Skeletal muscle satellite cell (primary cell): Measurements from ENCODE around the gene CFAP210.
A peak's percentile ranks its signal among the peaks of the same experiment; 100 is the strongest.

ENCODE experiments used
- H3K27me3 ChIP-seq: 2 replicates; pipeline ENCODE4 v1.7.0; 2013; ENCODE audit warnings: low read length; ENCODE audit not compliant: control insufficient read depth, insufficient read depth
- H3K36me3 ChIP-seq: 2 replicates; pipeline ENCODE4 v1.7.0; 2013; ENCODE audit warnings: mild to moderate bottlenecking, control low read depth, low read length; ENCODE audit not compliant: insufficient read depth
- H3K4me1 ChIP-seq: 2 replicates; pipeline ENCODE4 v1.7.0; 2013; ENCODE audit warnings: low read length; ENCODE audit not compliant: control insufficient read depth, insufficient read depth
- H3K4me2 ChIP-seq: 2 replicates; pipeline ENCODE4 v1.7.0; 2013; ENCODE audit warnings: mild to moderate bottlenecking, low read length
- H3K4me3 ChIP-seq: 2 replicates; pipeline ENCODE4 v1.7.0; 2013; ENCODE audit warnings: low read length
- H3K9ac ChIP-seq: 2 replicates; pipeline ENCODE4 v1.7.0; 2013; ENCODE audit warnings: mild to moderate bottlenecking, low read depth, low read length, moderate library complexity
- H3K9me3 ChIP-seq: replicated peaks from 2 replicates; pipeline ENCODE4 v1.7.0; 2013; ENCODE audit warnings: mild to moderate bottlenecking, control low read depth, low read length

CFAP210 gene

GRCh38 chr2:169721016-169721415 is 26.8 kb upstream of the CFAP210 start:
- H3K4me3 ChIP-seq: no peak overlapping the region
- H3K9me3 ChIP-seq: no peaks in the 10 kb centered on the region
- no peak overlapping the region for H3K9ac ChIP-seq
- no peaks in the 10 kb centered on the region for H3K27me3 ChIP-seq
- H3K36me3 ChIP-seq: no peaks in the 10 kb centered on the region
- no peak overlapping the region for H3K4me2 ChIP-seq
- H3K4me1 ChIP-seq: peaks cover 8% of the 10 kb centered on the region

DNA sequence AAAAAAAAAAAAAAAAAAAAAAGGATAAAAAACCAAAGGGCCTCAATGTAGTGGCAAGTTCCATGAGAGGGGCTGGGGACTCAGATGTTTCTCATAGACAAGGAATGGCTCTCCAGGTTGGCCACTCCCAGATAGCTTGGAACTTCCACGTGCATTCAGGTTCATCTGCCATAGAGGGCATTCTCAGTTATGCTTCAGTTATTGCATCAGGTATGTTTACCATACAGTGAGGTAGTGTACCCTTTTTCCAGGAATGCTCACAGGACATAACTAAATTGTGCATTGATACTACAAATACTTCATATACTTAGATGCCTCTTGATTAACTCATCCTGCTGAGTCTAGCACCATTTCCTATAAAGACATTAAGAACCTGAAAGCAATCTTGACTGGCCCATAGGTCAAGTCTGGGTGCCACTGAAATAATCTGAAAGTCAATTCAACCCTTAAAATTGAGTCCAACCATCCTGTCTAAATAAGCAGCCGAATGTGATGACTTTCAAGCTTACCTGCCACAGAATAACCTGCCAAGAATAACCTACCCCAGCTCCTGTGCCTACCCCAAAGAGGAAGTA is 24.8 kb upstream of the CFAP210 start:
- Histone ChIP-seq H3K9ac (no peak overlapping the region), H3K9me3 (no peaks in the 10 kb centered on the region), H3K4me2 (no peak overlapping the region), H3K4me3 (no peak overlapping the region), H3K36me3 (no peaks in the 10 kb centered on the region), H3K4me1 (peaks cover 19% of the 10 kb centered on the region), H3K27me3 (no peaks in the 10 kb centered on the region)

- Histone ChIP-seq H3K36me3 (no peaks in the 10 kb centered on the region), H3K27me3 (no peaks in the 10 kb centered on the region), H3K9ac (no peak overlapping the region), H3K4me2 (no peak overlapping the region), H3K9me3 (no peaks in the 10 kb centered on the region), H3K4me3 (no peak overlapping the region), H3K4me1 (peaks cover 19% of the 10 kb centered on the region)
Measured at GRCh38 chr2:169717691-169718063, 23.5 kb upstream of the CFAP210 start.

GRCh38 chr2:169716938-169717690 is 22.9 kb upstream of the CFAP210 start:
- no peak overlapping the region for H3K9ac ChIP-seq
- no peaks in the 10 kb centered on the region for H3K9me3 ChIP-seq
- no peaks in the 10 kb centered on the region for H3K27me3 ChIP-seq
- H3K4me3 ChIP-seq: no peak overlapping the region
- H3K4me2 ChIP-seq: no peak overlapping the region
- H3K4me1 ChIP-seq: peaks cover 19% of the 10 kb centered on the region
- H3K36me3 ChIP-seq: no peaks in the 10 kb centered on the region

DNA sequence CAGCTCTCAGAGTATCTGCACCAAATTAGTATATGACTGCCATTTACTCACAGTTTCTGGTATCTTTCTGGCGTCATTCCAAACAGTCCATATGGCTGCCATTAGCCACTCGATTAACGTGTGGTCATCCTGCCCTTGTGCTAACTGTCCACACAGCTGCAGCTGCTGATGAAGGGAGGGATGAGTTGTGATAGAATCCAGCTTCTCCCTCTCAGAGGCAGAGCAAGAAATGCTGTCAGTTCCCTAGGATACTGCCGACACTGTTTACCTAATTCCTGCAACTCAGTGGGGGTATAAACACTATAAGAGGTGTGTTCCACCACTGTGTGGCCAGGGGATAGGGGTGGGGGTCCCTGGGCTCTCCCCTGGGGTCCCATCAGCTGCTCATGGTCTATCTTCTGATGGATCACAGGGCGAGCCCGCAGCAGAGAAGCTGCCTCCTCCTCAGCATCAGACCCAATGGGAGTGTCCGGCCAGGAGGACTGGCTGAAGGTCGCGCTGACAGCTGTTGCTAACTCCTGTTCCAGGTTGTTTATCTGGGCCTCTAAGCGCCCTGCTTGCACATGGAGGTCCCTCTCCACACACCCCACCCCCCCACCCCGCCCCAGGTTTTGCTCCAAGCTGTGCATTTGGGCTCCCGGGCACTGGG is 22.2 kb upstream of the CFAP210 start:
- H3K4me1 ChIP-seq: peaks cover 19% of the 10 kb centered on the region
- H3K36me3 ChIP-seq: no peaks in the 10 kb centered on the region
- H3K9me3 ChIP-seq: no peaks in the 10 kb centered on the region
- H3K9ac ChIP-seq: no peak overlapping the region
- peak overlapping the region; percentile 44 for H3K4me2 ChIP-seq
- no peaks in the 10 kb centered on the region for H3K27me3 ChIP-seq
- no peak overlapping the region for H3K4me3 ChIP-seq

DNA sequence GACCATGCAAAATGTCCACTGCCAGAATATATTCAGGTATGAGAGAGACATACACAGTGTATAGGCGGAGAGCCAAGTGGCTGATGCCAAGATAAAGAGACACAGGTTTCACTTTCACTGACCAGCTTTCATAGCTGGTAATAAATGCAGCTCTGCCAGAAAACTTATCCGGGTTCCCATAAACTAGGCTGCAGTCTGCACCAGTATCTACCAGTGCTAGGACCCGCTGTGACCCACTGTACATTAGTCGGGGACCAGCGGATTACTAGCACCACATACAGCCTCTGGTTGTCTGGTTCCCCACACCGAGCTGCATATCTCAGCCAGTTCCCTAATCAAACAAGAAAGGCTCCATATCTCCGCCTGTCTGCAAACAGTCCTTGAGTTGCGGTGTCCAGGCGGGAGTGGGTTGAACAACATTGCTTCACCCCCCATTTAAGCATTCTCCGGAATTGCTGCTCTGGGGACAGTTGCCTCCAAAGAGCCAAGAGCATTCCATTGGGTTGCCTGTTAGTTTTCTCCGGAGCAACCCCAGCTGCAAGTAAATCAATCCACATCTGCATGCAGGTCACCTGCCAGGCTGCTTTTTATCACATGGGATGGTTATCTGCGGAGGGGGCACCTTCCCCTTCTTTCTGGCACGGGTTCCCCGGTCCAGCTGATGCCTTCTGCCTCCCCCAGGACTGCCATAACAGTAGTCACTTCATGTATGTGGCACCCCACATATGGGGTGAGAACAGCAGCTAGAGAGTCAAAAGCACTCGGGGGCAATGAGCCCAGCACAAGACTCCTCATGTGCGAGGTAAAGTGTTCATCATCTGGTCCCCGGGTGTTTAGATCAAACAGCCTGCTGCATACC is 21.4 kb upstream of the CFAP210 start:
- no peak overlapping the region for H3K4me3 ChIP-seq

GRCh38 chr2:169714699-169715098 is 20.5 kb upstream of the CFAP210 start:
- Histone ChIP-seq H3K4me1 (peaks cover 19% of the 10 kb centered on the region), H3K4me2 (no peak overlapping the region), H3K4me3 (no peak overlapping the region)

More for the DNA sequence above, 21.4 kb upstream of the CFAP210 start:
- Histone ChIP-seq H3K36me3 (no peaks in the 10 kb centered on the region), H3K27me3 (no peaks in the 10 kb centered on the region), H3K4me1 (peaks cover 19% of the 10 kb centered on the region), H3K9ac (no peak overlapping the region), H3K4me2 (peak overlapping the region; percentile 44), H3K9me3 (no peaks in the 10 kb centered on the region)

GRCh38 chr2:169713331-169713730 is 19.1 kb upstream of the CFAP210 start:
- no peak overlapping the region for H3K4me2 ChIP-seq
- H3K4me3 ChIP-seq: no peak overlapping the region
- H3K9ac ChIP-seq: no peak overlapping the region
- no peaks in the 10 kb centered on the region for H3K27me3 ChIP-seq
- H3K36me3 ChIP-seq: no peaks in the 10 kb centered on the region
- peaks cover 19% of the 10 kb centered on the region for H3K4me1 ChIP-seq
- no peaks in the 10 kb centered on the region for H3K9me3 ChIP-seq

More at GRCh38 chr2:169714699-169715098, 20.5 kb upstream of the CFAP210 start:
- no peaks in the 10 kb centered on the region for H3K36me3 ChIP-seq
- no peaks in the 10 kb centered on the region for H3K9me3 ChIP-seq
- no peak overlapping the region for H3K9ac ChIP-seq
- no peaks in the 10 kb centered on the region for H3K27me3 ChIP-seq

DNA sequence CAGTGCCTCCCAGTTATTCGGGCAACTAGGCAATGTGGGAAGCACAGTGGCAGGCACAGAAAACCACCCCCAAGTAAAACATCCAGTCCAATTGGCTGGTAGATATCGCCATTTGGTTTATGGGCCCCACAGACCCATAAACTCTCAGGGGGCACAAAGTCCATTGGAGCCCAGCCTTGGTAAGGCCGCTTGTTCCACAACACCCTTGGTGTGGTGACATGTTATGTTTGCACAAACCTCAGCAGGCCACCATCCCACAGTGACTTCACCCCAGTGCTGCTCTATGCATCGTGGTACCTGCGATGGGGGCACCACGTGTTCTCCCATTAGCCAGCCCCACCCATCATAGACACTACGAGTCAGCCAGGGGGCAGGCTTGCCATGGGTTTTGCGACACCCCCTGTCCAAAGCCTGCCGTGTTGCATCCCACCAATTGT is 18.6 kb upstream of the CFAP210 start:
- Histone ChIP-seq H3K4me1 (peaks cover 19% of the 10 kb centered on the region), H3K4me3 (no peak overlapping the region), H3K4me2 (no peak overlapping the region), H3K9me3 (no peaks in the 10 kb centered on the region), H3K36me3 (no peaks in the 10 kb centered on the region), H3K9ac (no peak overlapping the region), H3K27me3 (no peaks in the 10 kb centered on the region)

GRCh38 chr2:169711751-169712509 is 17.7 kb upstream of the CFAP210 start:
- H3K4me3 ChIP-seq: no peak overlapping the region
- no peaks in the 10 kb centered on the region for H3K27me3 ChIP-seq
- H3K4me1 ChIP-seq: peaks cover 15% of the 10 kb centered on the region
- no peak overlapping the region for H3K9ac ChIP-seq
- H3K9me3 ChIP-seq: no peaks in the 10 kb centered on the region
- H3K4me2 ChIP-seq: no peak overlapping the region
- H3K36me3 ChIP-seq: no peaks in the 10 kb centered on the region
